Measurements from ENCODE around the gene CDC42SE2. TPM values are rescaled to one million over a fixed set of nuclear protein-coding genes. Genes with fewer than 3 reads are reported as not detected.

CDC42SE2 gene
- total and polyA plus RNA-seq, 3 experiments from 2014 or later: 125 to 460 (median 131) TPM

DNA sequence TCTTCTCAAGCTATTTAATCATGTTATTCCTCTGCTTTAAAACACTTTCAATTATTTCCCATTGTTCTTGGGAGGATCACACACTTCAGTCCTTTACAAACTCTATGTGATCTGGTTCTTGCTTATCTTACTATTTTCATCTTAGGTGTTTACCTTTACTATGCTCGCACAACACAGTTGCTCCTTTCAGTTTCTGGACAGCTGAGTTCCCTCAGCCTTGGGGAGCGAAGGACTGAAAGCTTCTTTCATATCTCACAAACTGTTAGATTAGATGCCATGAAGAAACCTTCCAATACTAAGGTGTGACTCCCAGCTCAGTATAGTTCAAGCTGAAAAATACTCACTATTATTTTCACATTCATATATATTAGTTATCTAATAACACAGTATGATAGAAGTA lies 117.9 kb downstream of the CDC42SE2 start:
- Mint-ChIP-seq H3K27ac (peak overlapping the region; percentile 94 to 99 (median 97)), H3K9me3 (no peaks in the 10 kb centered on the region), H3K4me1 (peaks cover 87 to 99% (median 99%) of the 10 kb centered on the region in 3 donors), H3K27me3 (peaks cover 0 to 1% of the 10 kb centered on the region in 2 donors), H3K36me3 (peaks cover 5 to 62% (median 8%) of the 10 kb centered on the region in 3 donors), H3K4me3 (peak overlapping the region; percentile 51 to 82 (median 69))
- DNase-seq: no peak
- Histone ChIP-seq H3K27ac (ENCODE audit: low read depth, low read length) (peak overlapping the region; percentile 7), H3K36me3 (ENCODE audit: insufficient read depth, low read length) (peaks cover 15% of the 10 kb centered on the region), H3K27me3 (ENCODE audit: insufficient read depth, low read length, poor library complexity, severe bottlenecking) (no peaks in the 10 kb centered on the region), H3K9me3 (ENCODE audit: low read length) (no peaks in the 10 kb centered on the region), H3K4me1 (ENCODE audit: insufficient read depth, low read length) (peaks cover 82% of the 10 kb centered on the region), H3K4me3 (ENCODE audit: low read length) (no peak overlapping the region)
- ChIA-PET POLR2A (interaction anchor here (0.6 to 2.9 kb wide), 12 partner anchors 9 to 226 kb away, joined by 3 to 32 read pairs (median 5); partner anchors contain the start of genes CDC42SE2 and HINT1), CTCF (interaction anchor here (0.6 to 3.3 kb wide), 39 partner anchors 9 to 271 kb away, joined by 3 to 59 read pairs (median 5); partner anchors contain the start of genes CDC42SE2 and HINT1)

- no peaks in the 10 kb centered on the region for H3K27me3 ChIP-seq (ENCODE audit: insufficient read depth, low read length, poor library complexity, severe bottlenecking)
- Mint-ChIP-seq H3K27ac (peak overlapping the region; percentile 94 to 99 (median 97)), H3K27me3 (peaks cover 0 to 1% of the 10 kb centered on the region in 2 donors), H3K36me3 (peaks cover 5 to 65% (median 8%) of the 10 kb centered on the region in 3 donors), H3K4me3 (peak overlapping the region; percentile 51 to 82 (median 69)), H3K4me1 (peaks cover 83 to 100% (median 93%) of the 10 kb centered on the region in 3 donors), H3K9me3 (no peaks in the 10 kb centered on the region)
- no peak overlapping the region for H3K4me3 ChIP-seq (ENCODE audit: low read length)
- H3K4me1 ChIP-seq (ENCODE audit: insufficient read depth, low read length): peaks cover 77% of the 10 kb centered on the region
- peak overlapping the region; percentile 29 for H3K27ac ChIP-seq (ENCODE audit: low read depth, low read length)
- CTCF ChIA-PET: interaction anchor here (0.6 to 3.3 kb wide), 42 partner anchors 8 to 272 kb away, joined by 3 to 59 read pairs (median 5); partner anchors contain the start of genes CDC42SE2 and HINT1
- peak; percentile 24 to 79 (median 72) for DNase-seq
- peaks cover 16% of the 10 kb centered on the region for H3K36me3 ChIP-seq (ENCODE audit: insufficient read depth, low read length)
- POLR2A ChIA-PET: interaction anchor here (0.5 to 2.9 kb wide), 11 partner anchors 10 to 132 kb away, joined by 3 to 32 read pairs (median 5); partner anchors contain the start of gene CDC42SE2
- H3K9me3 ChIP-seq (ENCODE audit: low read length): no peaks in the 10 kb centered on the region
These were observed 118.8 kb downstream of the CDC42SE2 start for GRCh38 chr5:131382407-131383395.

DNA sequence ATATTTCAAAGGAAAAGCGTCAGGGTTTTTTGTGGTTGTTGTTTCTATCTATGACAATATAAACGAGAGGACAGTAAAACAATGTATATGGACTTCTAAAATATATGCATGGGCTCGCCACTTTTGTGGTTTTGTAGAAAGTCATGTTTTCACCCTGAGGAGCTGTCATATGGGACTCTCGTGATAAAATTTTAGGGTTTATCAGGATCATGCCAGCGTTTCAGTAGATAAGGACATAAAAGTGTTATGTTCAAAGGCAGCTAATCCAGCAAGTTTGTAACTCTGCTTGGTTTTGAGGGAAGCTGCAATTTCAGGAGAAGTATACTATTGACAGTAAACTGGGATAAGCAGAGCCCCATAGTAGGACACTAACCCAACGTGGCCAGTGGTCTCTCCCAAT lies 120.3 kb downstream of the CDC42SE2 start:
- DNase-seq: no peak
- Mint-ChIP-seq H3K9me3 (no peaks in the 10 kb centered on the region), H3K27me3 (peaks cover 0 to 1% of the 10 kb centered on the region in 2 donors), H3K4me3 (peak overlapping the region in 5 of 7 donors; percentile 17 to 63 (median 36)), H3K27ac (peak overlapping the region; percentile 70 to 97 (median 94)), H3K4me1 (peaks cover 77 to 100% (median 88%) of the 10 kb centered on the region in 3 donors), H3K36me3 (peaks cover 5 to 70% (median 10%) of the 10 kb centered on the region in 3 donors)
- Histone ChIP-seq H3K27me3 (ENCODE audit: insufficient read depth, low read length, poor library complexity, severe bottlenecking) (no peaks in the 10 kb centered on the region), H3K9me3 (ENCODE audit: low read length) (no peaks in the 10 kb centered on the region), H3K27ac (ENCODE audit: low read depth, low read length) (no peak overlapping the region), H3K4me1 (ENCODE audit: insufficient read depth, low read length) (peaks cover 62% of the 10 kb centered on the region), H3K4me3 (ENCODE audit: low read length) (no peak overlapping the region), H3K36me3 (ENCODE audit: insufficient read depth, low read length) (peaks cover 16% of the 10 kb centered on the region)
- CTCF ChIA-PET: interaction anchor here (1.2 to 3.3 kb wide), 7 partner anchors 31 to 219 kb away, joined by 3 to 59 read pairs (median 6); partner anchors contain the start of gene CDC42SE2
- POLR2A ChIA-PET: interaction anchor here (0.6 to 2.9 kb wide), 4 partner anchors 33 to 120 kb away, joined by 3 to 32 read pairs (median 4); partner anchors contain the start of gene CDC42SE2

DNA sequence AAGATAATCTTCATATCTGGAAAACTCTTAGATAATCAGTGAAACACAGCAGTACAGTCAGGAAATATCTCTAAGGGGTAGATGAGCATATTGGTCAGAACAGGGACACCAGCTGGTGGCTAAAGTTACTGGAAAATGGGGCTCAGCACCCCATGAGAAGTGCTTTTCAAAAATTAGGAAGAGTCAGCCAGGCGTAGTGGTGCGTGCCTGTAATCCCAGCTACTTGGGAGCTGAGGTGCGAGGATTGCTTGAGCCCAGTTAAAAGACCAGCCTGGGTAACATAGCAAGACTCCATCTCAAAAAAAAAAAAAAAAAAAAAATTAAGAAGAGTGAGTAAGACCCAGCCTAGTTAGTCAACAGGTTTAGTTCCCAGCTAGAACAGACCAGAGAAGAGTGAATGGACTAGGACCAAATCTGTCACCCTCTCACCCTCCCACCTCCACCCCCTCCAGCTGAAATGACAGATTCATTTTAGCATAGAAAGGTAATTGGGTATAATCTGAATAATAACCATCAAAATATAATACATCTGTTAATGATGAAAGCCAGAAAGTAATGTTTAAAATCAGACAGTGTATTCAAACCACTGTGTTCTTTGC lies 120.9 kb downstream of the CDC42SE2 start:
- Mint-ChIP-seq H3K27me3 (peaks cover 0 to 1% of the 10 kb centered on the region in 2 donors), H3K4me1 (peaks cover 76 to 100% (median 88%) of the 10 kb centered on the region in 3 donors)
- no peak for DNase-seq

DNA sequence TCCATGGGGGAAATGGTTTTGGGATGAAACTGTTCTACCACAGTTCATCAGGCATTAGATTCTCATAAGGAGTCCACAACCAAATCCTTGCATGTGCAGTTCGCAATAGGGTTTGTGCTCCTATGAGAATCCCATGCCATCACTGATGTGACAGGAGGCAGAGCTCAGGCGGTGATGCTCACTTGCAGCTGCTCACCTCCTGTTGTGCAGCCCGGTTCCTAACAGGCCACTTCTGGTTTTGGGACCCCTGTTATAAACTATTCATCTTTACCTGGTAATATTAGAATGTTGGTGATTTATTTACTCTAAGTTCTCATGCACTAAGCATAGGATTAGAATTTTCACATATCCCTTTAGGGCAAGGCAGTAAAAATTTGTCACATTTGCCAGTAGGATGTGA lies 122.3 kb downstream of the CDC42SE2 start:
- Histone ChIP-seq H3K4me3 (ENCODE audit: low read length) (no peak overlapping the region), H3K36me3 (ENCODE audit: insufficient read depth, low read length) (peaks cover 16% of the 10 kb centered on the region), H3K4me1 (ENCODE audit: insufficient read depth, low read length) (peaks cover 49% of the 10 kb centered on the region), H3K27ac (ENCODE audit: low read depth, low read length) (no peak overlapping the region), H3K9me3 (ENCODE audit: low read length) (no peaks in the 10 kb centered on the region), H3K27me3 (ENCODE audit: insufficient read depth, low read length, poor library complexity, severe bottlenecking) (no peaks in the 10 kb centered on the region)
- peak overlapping the region in 7 of 8 donors; percentile 45 to 97 (median 89) for H3K27ac Mint-ChIP-seq
- peaks cover 0 to 82% (median 14%) of the 10 kb centered on the region in 3 donors for H3K36me3 Mint-ChIP-seq
- H3K27me3 Mint-ChIP-seq: no peaks in the 10 kb centered on the region
- peaks cover 76 to 99% (median 88%) of the 10 kb centered on the region in 3 donors for H3K4me1 Mint-ChIP-seq
- H3K4me3 Mint-ChIP-seq: no peak overlapping the region
- ChIA-PET POLR2A (interaction anchor here (0.6 kb wide), 1 partner anchor 242 kb away, joined by 3 read pairs; no protein-coding TSS in a partner anchor), CTCF (interaction anchor here (1.2 to 1.7 kb wide), 4 partner anchors 10 to 277 kb away, joined by 3 read pairs; no protein-coding TSS in a partner anchor)
- H3K9me3 Mint-ChIP-seq: no peaks in the 10 kb centered on the region
- no peak for DNase-seq

More for the DNA sequence above, 120.9 kb downstream of the CDC42SE2 start:
- peaks cover 60% of the 10 kb centered on the region for H3K4me1 ChIP-seq (ENCODE audit: insufficient read depth, low read length)
- ChIA-PET CTCF (interaction anchor here (1.2 to 3.3 kb wide), 7 partner anchors 31 to 276 kb away, joined by 3 to 24 read pairs (median 4); no protein-coding TSS in a partner anchor), POLR2A (interaction anchor here (0.6 to 0.8 kb wide), 4 partner anchors 21 to 136 kb away, joined by 3 to 12 read pairs (median 6); no protein-coding TSS in a partner anchor)
- Mint-ChIP-seq H3K4me3 (peak overlapping the region in 4 of 7 donors; percentile 17 to 63 (median 28)), H3K36me3 (peaks cover 5 to 76% (median 11%) of the 10 kb centered on the region in 3 donors), H3K9me3 (no peaks in the 10 kb centered on the region), H3K27ac (peak overlapping the region; percentile 70 to 97 (median 94))
- H3K9me3 ChIP-seq (ENCODE audit: low read length): no peaks in the 10 kb centered on the region
- no peak overlapping the region for H3K27ac ChIP-seq (ENCODE audit: low read depth, low read length)
- no peaks in the 10 kb centered on the region for H3K27me3 ChIP-seq (ENCODE audit: insufficient read depth, low read length, poor library complexity, severe bottlenecking)
- H3K4me3 ChIP-seq (ENCODE audit: low read length): no peak overlapping the region
- H3K36me3 ChIP-seq (ENCODE audit: insufficient read depth, low read length): peaks cover 16% of the 10 kb centered on the region

- Mint-ChIP-seq H3K36me3 (peaks cover 0 to 83% (median 16%) of the 10 kb centered on the region in 3 donors), H3K4me1 (peaks cover 73 to 99% (median 88%) of the 10 kb centered on the region in 3 donors), H3K27me3 (no peaks in the 10 kb centered on the region), H3K9me3 (no peaks in the 10 kb centered on the region), H3K27ac (peak overlapping the region; percentile 45 to 97 (median 66)), H3K4me3 (peak overlapping the region in 1 of 7 donors; percentile 3)
- ChIA-PET POLR2A (interaction anchor here (1.1 kb wide), 1 partner anchor 122 kb away, joined by 3 read pairs; no protein-coding TSS in a partner anchor), CTCF (interaction anchor here (1.3 kb wide), 1 partner anchor 10 kb away, joined by 3 read pairs; no protein-coding TSS in a partner anchor)
- H3K4me1 ChIP-seq (ENCODE audit: insufficient read depth, low read length): peaks cover 45% of the 10 kb centered on the region
- no peaks in the 10 kb centered on the region for H3K9me3 ChIP-seq (ENCODE audit: low read length)
- peaks cover 16% of the 10 kb centered on the region for H3K36me3 ChIP-seq (ENCODE audit: insufficient read depth, low read length)
- no peak for DNase-seq
- no peak overlapping the region for H3K27ac ChIP-seq (ENCODE audit: low read depth, low read length)
- H3K4me3 ChIP-seq (ENCODE audit: low read length): no peak overlapping the region
- H3K27me3 ChIP-seq (ENCODE audit: insufficient read depth, low read length, poor library complexity, severe bottlenecking): no peaks in the 10 kb centered on the region
These were observed 122.9 kb downstream of the CDC42SE2 start for GRCh38 chr5:131386779-131387178.

GRCh38 chr5:131387255-131387654 lies 123.4 kb downstream of the CDC42SE2 start:
- POLR2A ChIA-PET: interaction anchor here (1.1 kb wide), 1 partner anchor 123 kb away, joined by 3 read pairs; no protein-coding TSS in a partner anchor
- H3K4me1 ChIP-seq (ENCODE audit: insufficient read depth, low read length): peaks cover 45% of the 10 kb centered on the region
- no peak overlapping the region for H3K27ac ChIP-seq (ENCODE audit: low read depth, low read length)
- H3K4me3 Mint-ChIP-seq: peak overlapping the region in 3 of 7 donors; percentile 20 to 56 (median 31)
- H3K4me1 Mint-ChIP-seq: peaks cover 73 to 99% (median 88%) of the 10 kb centered on the region in 3 donors
- H3K9me3 Mint-ChIP-seq: no peaks in the 10 kb centered on the region
- peaks cover 16% of the 10 kb centered on the region for H3K36me3 ChIP-seq (ENCODE audit: insufficient read depth, low read length)
- H3K36me3 Mint-ChIP-seq: peaks cover 0 to 85% (median 20%) of the 10 kb centered on the region in 3 donors
- no peak for DNase-seq
- H3K4me3 ChIP-seq (ENCODE audit: low read length): no peak overlapping the region
- H3K27me3 Mint-ChIP-seq: no peaks in the 10 kb centered on the region
- no peaks in the 10 kb centered on the region for H3K9me3 ChIP-seq (ENCODE audit: low read length)
- H3K27ac Mint-ChIP-seq: peak overlapping the region; percentile 43 to 97 (median 67)
- CTCF ChIA-PET: no interaction called here
- H3K27me3 ChIP-seq (ENCODE audit: insufficient read depth, low read length, poor library complexity, severe bottlenecking): no peaks in the 10 kb centered on the region
